ENCODE data around the gene LUZP2. TPM values are rescaled to one million over a fixed set of nuclear protein-coding genes. Genes with fewer than 3 reads are reported as not detected.

LUZP2 gene
- total RNA-seq, 4 donors from 2014 or later = under 0.01 TPM; not detected in 3

- H3K27me3 ChIP-seq = no peaks in the 10 kb centered on the region
- H3K27ac ChIP-seq = no peak overlapping the region
- no peaks in the 10 kb centered on the region for H3K4me1 ChIP-seq
- DNase-seq (ENCODE audit: low spot score in 2 of 2) = no peak
- H3K4me3 ChIP-seq = no peak overlapping the region
- WGBS, 2 donors = 77 to 81% methylated on average over 5 of the region's 5 CpGs
- no peak for TF ChIP-seq POLR2A (IDR thresholded peaks at IDR 0.05)
- TF ChIP-seq, protein P1, sequence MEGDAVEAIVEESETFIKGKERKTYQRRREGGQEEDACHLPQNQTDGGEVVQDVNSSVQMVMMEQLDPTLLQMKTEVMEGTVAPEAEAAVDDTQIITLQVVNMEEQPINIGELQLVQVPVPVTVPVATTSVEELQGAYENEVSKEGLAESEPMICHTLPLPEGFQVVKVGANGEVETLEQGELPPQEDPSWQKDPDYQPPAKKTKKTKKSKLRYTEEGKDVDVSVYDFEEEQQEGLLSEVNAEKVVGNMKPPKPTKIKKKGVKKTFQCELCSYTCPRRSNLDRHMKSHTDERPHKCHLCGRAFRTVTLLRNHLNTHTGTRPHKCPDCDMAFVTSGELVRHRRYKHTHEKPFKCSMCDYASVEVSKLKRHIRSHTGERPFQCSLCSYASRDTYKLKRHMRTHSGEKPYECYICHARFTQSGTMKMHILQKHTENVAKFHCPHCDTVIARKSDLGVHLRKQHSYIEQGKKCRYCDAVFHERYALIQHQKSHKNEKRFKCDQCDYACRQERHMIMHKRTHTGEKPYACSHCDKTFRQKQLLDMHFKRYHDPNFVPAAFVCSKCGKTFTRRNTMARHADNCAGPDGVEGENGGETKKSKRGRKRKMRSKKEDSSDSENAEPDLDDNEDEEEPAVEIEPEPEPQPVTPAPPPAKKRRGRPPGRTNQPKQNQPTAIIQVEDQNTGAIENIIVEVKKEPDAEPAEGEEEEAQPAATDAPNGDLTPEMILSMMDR (IDR thresholded peaks at IDR 0.05) = no peak
- TF ChIP-seq EP300 (IDR thresholded peaks at IDR 0.05) = no peak
- H3K9me3 ChIP-seq = no peaks in the 10 kb centered on the region
- H3K36me3 ChIP-seq = no peaks in the 10 kb centered on the region
These were observed 182.0 kb downstream of the LUZP2 start for GRCh38 chr11:24678703-24679348.

DNA sequence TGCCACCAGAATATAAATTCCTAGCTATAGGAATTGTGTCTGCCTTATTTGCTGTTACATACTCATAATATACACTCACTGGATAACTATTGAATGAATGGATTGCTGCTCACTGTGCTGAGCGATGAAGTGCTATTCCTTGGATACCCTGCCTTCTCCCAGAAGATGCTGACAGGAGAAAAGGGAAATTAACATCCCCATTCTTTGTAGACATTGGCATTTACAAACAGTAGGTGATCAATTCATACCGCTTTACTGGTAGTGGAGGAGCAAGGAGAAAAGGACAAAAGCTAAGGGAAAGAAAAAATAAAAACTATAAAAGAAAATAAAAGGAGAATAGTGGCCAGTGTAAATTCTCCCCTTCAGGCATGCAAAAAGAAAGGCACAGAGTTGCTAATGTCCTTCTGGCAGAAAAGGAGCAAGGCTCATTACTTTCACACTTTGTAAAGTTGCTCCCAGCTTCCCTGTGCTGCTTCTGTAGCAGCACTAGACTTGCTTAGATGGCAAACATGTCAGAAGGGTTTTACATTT, 183.0 kb downstream of the LUZP2 start:
- Histone ChIP-seq H3K4me1 (no peaks in the 10 kb centered on the region), H3K4me3 (no peak overlapping the region), H3K9me3 (no peaks in the 10 kb centered on the region), H3K27ac (no peak overlapping the region), H3K36me3 (no peaks in the 10 kb centered on the region), H3K27me3 (no peaks in the 10 kb centered on the region)
- DNase-seq (ENCODE audit: low spot score in 2 of 2) = no peak
- TF ChIP-seq, protein P1 (IDR thresholded peaks at IDR 0.05) = no peak
- no peak for TF ChIP-seq EP300 (IDR thresholded peaks at IDR 0.05)
- no peak for TF ChIP-seq POLR2A (IDR thresholded peaks at IDR 0.05)
- 68 to 70% methylated on average over 2 of the region's 2 CpGs for WGBS, 2 donors

DNA sequence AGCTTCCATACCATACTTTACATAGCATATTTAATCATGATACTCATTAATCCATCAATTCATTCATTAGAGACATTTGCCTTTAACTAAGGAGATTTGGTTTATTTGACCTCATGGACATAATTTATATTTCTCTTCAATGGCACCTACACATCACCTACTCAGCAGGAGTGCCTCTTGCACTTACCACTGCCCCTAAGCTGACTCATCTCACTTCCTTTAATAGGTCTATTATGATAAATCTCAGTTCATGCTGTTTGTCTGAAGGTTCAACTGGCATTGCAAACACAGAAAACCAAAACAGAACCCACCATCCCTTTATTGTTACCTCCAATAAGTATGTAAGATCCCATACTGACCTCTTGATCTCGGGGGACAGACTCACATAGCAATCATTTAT, 186.7 kb downstream of the LUZP2 start:
- TF ChIP-seq, protein P1 (IDR thresholded peaks at IDR 0.05) = no peak
- TF ChIP-seq EP300 (IDR thresholded peaks at IDR 0.05) = no peak
- no peak for TF ChIP-seq POLR2A (IDR thresholded peaks at IDR 0.05)
- WGBS, 2 donors = 84 to 92% methylated on average over 1 of the region's 1 CpG
- Histone ChIP-seq H3K27me3 (no peaks in the 10 kb centered on the region), H3K4me1 (no peaks in the 10 kb centered on the region), H3K36me3 (no peaks in the 10 kb centered on the region), H3K4me3 (no peak overlapping the region), H3K9me3 (no peaks in the 10 kb centered on the region), H3K27ac (no peak overlapping the region)
- no peak for DNase-seq (ENCODE audit: low spot score in 2 of 2)

DNA sequence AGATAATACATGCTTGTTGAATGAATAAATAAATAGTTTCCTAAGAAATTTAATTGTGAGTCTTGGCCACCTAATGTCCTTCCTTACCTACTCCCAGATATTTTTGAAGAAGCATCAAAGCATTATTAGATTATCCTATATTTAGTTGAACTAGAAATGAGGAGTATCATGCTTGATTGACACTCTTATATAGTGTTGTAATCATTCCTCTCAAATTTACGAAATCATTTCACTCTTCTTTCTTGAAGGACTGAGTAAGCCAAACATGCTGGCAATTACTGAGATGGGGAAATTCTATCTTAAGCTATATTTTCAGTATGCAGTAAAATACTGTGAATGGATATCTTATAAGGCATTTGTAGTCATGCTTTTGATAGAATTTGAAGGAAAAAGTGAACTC, 189.0 kb downstream of the LUZP2 start:
- WGBS, 2 donors = 87% methylated on average over 1 of the region's 1 CpG

More for the DNA sequence above, 189.0 kb downstream of the LUZP2 start:
- no peak for DNase-seq (ENCODE audit: low spot score in 2 of 2)
- TF ChIP-seq POLR2A (IDR thresholded peaks at IDR 0.05) (no peak), EP300 (IDR thresholded peaks at IDR 0.05) (no peak)
- TF ChIP-seq, protein P1 (IDR thresholded peaks at IDR 0.05) = no peak
- no peak overlapping the region for H3K27ac ChIP-seq
- H3K27me3 ChIP-seq = no peaks in the 10 kb centered on the region
- H3K4me1 ChIP-seq = no peaks in the 10 kb centered on the region
- H3K4me3 ChIP-seq = no peak overlapping the region
- H3K9me3 ChIP-seq = no peaks in the 10 kb centered on the region
- no peaks in the 10 kb centered on the region for H3K36me3 ChIP-seq

All from tibial nerve (tissue), 4 donors.